HG03108 (cell line): ENCODE measurements around the gene CEP295NL.
"Not testable (repeated sequence)": the region's sequence is repeated elsewhere in the genome, so short reads cannot be mapped to it uniquely, and the experiment has no call there.

Experiments
- ATAC-seq: cut with Tn5 transposase; IDR thresholded peaks from one replicate; pipeline ENCODE4 v1.9.1; 2021; ENCODE audit warnings: moderate library complexity; ENCODE audit not compliant: unreplicated experiment

CEP295NL gene

DNA sequence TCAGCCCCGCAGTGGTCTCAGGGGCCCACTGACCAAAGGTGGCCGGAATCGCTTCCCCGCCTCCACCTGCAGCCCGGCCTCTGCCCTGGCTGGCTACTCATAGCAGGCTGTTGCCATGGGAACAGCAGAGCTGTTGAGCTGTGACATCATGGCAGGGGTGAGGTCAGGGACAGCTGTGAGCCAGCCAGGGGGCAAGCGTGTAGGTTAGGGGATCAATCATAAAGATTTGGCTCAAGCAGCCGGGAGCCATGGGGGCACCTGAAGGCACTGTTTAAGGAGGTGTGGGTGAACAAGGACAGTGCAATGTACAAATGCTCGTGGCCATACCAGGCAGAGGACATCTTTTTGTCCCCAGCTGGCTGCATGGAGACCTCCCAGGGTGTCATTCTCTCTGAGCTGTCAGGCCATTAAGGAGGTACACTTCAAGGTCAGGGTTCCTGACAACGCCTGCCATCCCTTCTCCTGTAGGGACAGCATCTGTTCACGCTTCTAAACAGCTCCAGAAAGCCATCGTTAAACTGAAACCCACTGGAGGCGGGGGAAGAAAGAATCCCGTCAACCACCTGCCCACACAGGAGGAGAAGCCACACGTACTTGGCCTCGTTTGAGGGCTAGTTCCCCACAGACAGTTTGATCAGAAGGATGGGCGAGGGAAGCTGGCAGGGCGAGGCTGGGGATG, at the start of gene CEP295NL:
CEP295NL (minus strand) TSS at position 101 of the 679 bp plus-strand sequence. CDS start 1,373 bp downstream, outside the sequence.
- no peak for ATAC-seq

- no peak for ATAC-seq
Observed at GRCh38 chr17:78952706-78953105, 49.7 kb upstream of the CEP295NL start.

DNA sequence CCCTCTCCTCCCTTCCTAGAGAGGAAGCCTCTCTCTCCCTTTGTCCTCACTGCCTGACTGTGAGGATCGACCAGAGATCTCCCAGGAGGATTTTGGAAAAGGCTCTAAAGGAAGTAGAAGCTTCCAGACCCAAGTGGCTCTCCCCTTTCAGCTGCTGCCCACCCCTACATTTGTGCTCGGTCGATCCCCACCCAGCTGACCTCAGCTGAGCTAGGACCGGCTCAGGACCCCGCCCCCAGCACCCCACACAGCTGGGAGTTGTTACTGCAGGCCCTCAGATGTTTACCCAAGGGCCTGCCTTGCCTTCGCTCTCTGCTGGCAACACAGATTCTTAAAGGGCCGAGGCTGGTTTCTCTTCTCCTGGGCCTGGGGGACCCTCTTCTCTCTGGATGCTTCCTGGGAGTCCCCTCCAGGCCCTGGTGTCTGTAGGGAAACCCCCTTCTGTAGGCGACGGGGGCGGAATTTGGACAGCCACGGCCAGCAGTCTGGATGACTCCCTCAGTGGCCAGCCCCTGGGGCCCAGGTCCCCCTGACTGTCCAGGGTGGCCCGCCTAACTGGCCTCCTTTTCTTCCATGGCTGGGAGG, 49.1 kb upstream of the CEP295NL start:
- ATAC-seq = no peak

- no peak for ATAC-seq
Observed at GRCh38 chr17:78950870-78951269, 47.9 kb upstream of the CEP295NL start.

GRCh38 chr17:78947235-78948149, 44.5 kb upstream of the CEP295NL start:
- no peak for ATAC-seq

- ATAC-seq = no peak
Observed at GRCh38 chr17:78946631-78947030, 43.6 kb upstream of the CEP295NL start.

DNA sequence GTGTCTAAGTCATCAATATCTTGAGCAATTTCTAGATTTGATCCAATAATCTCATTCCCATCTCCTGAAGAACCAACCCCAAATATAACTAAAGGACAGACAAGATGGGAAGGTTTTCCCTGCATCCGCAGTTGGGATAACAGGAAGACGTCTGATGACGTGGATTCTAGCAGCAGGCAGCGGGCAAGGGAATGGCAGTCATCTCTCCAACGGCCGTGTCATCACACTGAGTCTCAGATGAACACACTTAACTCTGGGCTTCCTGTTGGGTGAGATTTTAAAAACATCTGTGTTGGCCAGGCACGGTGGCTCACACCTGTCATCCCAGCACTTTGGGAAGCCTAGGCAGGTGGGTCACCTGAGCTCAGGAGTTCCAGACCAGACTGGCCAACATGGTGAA, 43.1 kb upstream of the CEP295NL start:
- ATAC-seq = no peak

DNA sequence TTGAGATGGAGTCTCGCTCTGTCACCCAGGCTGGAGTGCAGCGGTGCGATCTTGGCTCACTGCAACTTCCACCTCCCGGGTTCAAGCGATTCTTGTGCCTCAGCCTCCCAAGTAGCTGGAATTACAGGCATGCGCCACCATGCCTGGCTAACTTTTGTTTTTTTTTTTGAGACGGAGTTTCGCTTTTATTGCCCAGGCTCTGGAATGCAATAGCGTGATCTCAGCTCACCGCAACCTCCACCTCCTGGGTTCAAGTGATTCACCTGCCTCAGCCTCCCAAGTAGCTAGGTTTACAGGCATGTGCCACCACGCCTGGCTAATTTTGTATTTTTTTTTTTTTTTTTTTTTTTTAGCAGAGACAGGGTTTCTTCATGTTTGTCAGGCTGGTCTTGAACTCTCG, 42.5 kb upstream of the CEP295NL start:
- ATAC-seq = not testable (repeated sequence)

GRCh38 chr17:78944956-78945355, 42.0 kb upstream of the CEP295NL start:
- no peak for ATAC-seq

GRCh38 chr17:78944026-78944425, 41.0 kb upstream of the CEP295NL start:
- no peak for ATAC-seq

DNA sequence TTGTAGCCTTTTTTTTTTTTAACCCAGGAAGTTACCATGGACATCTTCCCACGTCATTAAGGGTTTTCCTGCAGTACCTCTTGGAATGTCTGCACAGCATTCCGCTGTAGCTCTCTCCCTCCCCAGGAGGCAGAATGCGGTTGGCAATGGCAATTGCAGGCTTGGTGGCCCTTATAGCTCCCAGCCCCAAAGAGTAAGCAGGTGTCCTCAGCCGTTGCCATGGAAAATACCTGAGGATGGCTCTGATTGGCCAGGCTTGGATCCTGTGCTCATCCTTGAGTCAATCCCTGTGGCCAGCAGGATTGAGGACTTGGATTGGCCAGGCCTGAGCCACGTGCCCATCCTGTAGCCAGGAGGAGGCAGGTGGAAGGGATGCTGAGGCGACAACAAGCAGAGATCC, 37.7 kb upstream of the CEP295NL start:
- ATAC-seq = no peak

DNA sequence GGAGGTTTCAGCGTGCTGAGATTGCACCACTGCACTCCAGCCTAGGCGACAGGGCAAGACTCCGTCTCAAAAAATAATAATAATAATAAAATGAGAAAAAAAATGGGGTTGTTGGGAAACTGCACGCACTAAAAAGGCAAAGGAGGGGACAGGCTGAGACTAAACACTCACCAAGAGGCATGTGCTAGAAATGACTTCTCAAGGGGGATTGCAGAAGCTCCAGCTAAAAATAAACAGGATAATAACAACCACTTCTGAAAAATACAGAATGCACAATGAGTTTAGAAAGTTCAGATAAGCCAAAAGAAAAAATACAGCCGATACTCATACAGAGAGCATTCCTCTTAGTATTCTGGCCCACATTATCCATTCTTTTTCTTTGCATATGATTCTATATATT, 37.3 kb upstream of the CEP295NL start:
- no peak for ATAC-seq

GRCh38 chr17:78939615-78940014, 36.6 kb upstream of the CEP295NL start:
- no peak for ATAC-seq

- ATAC-seq = no peak
Observed at GRCh38 chr17:78937561-78937960, 34.6 kb upstream of the CEP295NL start.

DNA sequence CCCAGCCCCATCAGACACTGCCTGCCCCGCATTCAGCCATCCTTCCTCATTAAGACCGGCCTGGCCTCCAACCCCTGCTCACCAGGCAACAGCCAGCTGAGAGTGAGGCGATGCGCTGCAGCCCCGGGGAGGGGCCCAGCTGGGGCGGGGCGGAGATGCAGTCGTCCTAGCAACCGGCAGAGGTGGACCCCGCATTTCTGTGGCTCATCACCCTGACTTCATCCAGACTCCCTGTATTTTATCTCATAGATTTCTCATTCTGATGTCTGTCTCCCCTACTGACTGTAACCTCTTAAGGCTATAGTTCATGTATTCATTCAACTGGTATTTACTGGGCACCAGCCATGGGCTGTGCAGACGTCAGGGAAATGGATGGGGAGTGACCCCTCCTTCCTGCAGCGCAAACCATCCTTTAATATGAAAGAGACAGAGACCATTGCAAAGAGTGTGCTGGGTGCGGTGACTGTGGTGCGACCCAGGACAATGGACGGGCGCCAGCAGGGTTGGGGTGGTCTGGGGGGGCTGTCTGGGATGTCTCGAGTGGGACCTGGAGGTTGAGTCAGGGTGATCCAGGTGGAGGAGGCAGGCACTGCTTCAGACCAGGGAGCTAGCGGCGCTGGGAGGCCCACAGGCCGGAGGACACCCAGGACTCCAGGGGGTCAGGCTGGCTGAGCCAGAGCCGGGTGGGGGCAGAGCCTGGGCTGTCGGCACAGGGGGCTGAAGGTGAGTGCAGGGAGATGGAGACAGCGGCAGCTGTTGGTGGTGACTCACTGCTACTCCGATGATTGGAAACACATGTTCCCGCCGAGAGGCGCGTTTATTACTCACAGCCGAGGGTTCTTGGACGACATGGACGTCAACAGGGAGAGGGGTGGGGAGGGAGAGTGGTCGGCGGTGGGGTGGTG, 32.7 kb upstream of the CEP295NL start:
- ATAC-seq = no peak

DNA sequence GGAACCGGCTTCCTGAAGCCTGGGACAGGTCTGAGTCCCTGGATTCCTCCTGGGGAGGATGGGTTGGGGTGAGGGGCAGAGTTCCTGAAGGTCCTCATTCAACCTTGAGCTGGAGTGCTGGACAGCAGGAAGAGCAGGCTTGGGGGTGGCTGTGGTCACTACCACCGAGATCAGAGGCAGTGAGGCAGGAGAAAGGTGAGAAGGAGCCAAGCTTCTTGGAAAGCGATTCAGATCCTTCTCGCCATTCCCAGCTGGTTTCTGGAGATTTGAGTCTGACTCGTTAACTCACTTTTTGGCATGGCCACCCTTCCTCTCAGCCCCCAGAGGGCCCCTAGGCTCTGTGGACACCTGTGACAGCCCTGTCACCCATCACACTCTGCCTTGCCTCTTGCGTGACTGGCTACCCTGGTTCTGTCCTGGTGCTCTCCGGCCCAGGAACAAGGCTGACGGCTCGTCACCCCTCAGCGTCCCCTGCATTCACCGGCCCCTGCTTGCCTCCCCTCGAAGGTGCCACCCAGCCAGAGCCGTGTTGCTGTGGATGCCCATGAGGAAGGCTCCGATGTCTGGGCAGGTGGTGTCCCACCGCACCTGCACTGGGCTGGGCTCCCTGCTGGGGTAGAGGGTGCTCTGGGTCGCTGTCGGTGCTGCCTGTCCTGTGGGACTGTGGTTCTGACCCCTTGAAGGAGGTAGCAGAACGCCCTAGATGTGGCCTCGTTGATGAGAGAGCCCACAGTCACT, 31.8 kb upstream of the CEP295NL start:
- no peak for ATAC-seq

GRCh38 chr17:78933959-78934568, 31.1 kb upstream of the CEP295NL start:
- ATAC-seq = no peak

- peak; percentile 89 for ATAC-seq
Observed at GRCh38 chr17:78933025-78933958, 30.3 kb upstream of the CEP295NL start.
